ENCODE results near the gene STIM1.
"Not testable (repeated sequence)": the region's sequence is repeated elsewhere in the genome, so short reads cannot be mapped to it uniquely, and the experiment has no call there.

Gene STIM1

GRCh38 chr11:3810951-3811350, 44.5 kb upstream of the STIM1 start:
- H3K27ac ChIP-seq = no peak overlapping the region
- POLR2A ChIA-PET (ENCODE audit: low non-redundant PET) = interaction anchor here (0.7 kb wide), 1 partner anchor 30 kb away, joined by 3 read pairs; the partner anchor contains the start of gene RHOG
- CTCF ChIA-PET = interaction anchor here (0.6 kb wide), 2 partner anchors 35 to 101 kb away, joined by 3 to 4 read pairs; no protein-coding TSS in a partner anchor
- TF ChIP-seq CTCF (conservative IDR thresholded peaks at IDR 0.05; ENCODE audit: low read depth) = no peak
- DNase-seq (ENCODE audit: low spot score) = no peak

GRCh38 chr11:3814832-3815231, 40.6 kb upstream of the STIM1 start:
- CTCF ChIA-PET = interaction anchor here (0.6 kb wide), 1 partner anchor 70 kb away, joined by 3 read pairs; no protein-coding TSS in a partner anchor
- POLR2A ChIA-PET (ENCODE audit: low non-redundant PET) = not testable (repeated sequence)

GRCh38 chr11:3815845-3816244, 39.6 kb upstream of the STIM1 start:
- ChIA-PET POLR2A (ENCODE audit: low non-redundant PET) (no interaction called here), CTCF (no interaction called here)
- H3K27ac ChIP-seq = no peak overlapping the region
- no peak for TF ChIP-seq CTCF (conservative IDR thresholded peaks at IDR 0.05; ENCODE audit: low read depth)
- no peak for DNase-seq (ENCODE audit: low spot score)

More at GRCh38 chr11:3814832-3815231, 40.6 kb upstream of the STIM1 start:
- DNase-seq (ENCODE audit: low spot score); H3K27ac ChIP-seq: not testable (repeated sequence)

GRCh38 chr11:3816673-3817072, 38.8 kb upstream of the STIM1 start:
- TF ChIP-seq CTCF (conservative IDR thresholded peaks at IDR 0.05; ENCODE audit: low read depth) = no peak
- H3K27ac ChIP-seq = no peak overlapping the region
- no peak for DNase-seq (ENCODE audit: low spot score)
- ChIA-PET CTCF (no interaction called here), POLR2A (ENCODE audit: low non-redundant PET) (no interaction called here)

GRCh38 chr11:3817181-3817800, 38.2 kb upstream of the STIM1 start:
- H3K27ac ChIP-seq = no peak overlapping the region
- ChIA-PET CTCF (interaction anchor here (0.7 kb wide), 1 partner anchor 736 kb away, joined by 4 read pairs; no protein-coding TSS in a partner anchor), POLR2A (ENCODE audit: low non-redundant PET) (no interaction called here)
- no peak for TF ChIP-seq CTCF (conservative IDR thresholded peaks at IDR 0.05; ENCODE audit: low read depth)
- no peak for DNase-seq (ENCODE audit: low spot score)

GRCh38 chr11:3820971-3821370, 34.5 kb upstream of the STIM1 start:
- no peak overlapping the region for H3K27ac ChIP-seq
- no peak for DNase-seq (ENCODE audit: low spot score)
- ChIA-PET POLR2A (ENCODE audit: low non-redundant PET) (no interaction called here), CTCF (interaction anchor here (0.7 kb wide), 1 partner anchor 247 kb away, joined by 3 read pairs; no protein-coding TSS in a partner anchor)
- TF ChIP-seq CTCF (conservative IDR thresholded peaks at IDR 0.05; ENCODE audit: low read depth) = no peak

- no peak for TF ChIP-seq CTCF (conservative IDR thresholded peaks at IDR 0.05; ENCODE audit: low read depth)
- ChIA-PET CTCF (interaction anchor here (0.6 kb wide), 1 partner anchor 38 kb away, joined by 5 read pairs; no protein-coding TSS in a partner anchor), POLR2A (ENCODE audit: low non-redundant PET) (no interaction called here)
- H3K27ac ChIP-seq = no peak overlapping the region
- DNase-seq (ENCODE audit: low spot score) = no peak
Measured at GRCh38 chr11:3822312-3822711, 33.2 kb upstream of the STIM1 start.
